ENCODE measurements around the gene SLC38A7. TPM values are rescaled to one million over a fixed set of nuclear protein-coding genes. Genes with fewer than 3 reads are reported as not detected.
A peak's percentile ranks its signal among the peaks of the same experiment; 100 is the strongest.

Gene SLC38A7
- total RNA-seq, 1 experiment from 2014 or later, result 26.6 TPM

DNA sequence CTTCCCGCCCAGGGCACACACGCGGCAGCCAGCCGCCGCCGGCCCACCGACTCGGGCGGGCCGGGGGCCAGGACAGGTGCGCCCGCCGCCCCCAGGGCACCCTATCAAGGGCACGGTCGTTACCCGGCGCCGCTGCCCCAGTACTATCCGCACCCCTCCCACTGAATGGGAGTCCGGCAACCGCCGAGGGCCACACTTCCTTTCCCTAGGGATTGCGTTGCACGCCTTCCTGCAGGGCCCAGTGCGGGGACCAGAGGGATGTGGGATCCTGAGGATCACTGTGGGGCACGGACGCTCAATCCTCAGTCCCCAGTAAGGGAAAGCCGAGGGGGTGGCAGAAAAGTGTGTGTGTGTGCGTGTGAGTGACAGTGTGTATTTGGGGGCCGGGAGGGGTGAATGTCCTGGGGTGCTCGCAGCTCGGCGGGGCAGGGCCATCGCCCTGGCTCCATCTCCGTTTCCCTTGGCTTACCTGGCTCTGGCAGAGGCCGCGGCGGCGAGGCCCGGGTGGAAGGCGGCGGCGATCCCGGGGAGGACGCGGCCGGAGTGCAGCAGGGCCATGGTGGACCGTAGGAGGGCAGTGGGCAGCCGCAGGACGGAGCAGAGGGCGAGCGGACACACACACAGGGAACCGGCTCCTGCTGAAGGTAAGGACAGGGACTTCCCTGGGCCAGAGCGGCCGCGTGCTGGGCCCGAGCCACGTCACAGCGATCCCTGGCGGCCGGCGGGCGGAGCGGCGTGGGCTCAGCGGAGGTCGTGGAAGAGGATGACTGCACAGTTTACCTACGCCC is 49.3 kb upstream of the SLC38A7 start, which contains the start of gene GOT2:
Gene GOT2, minus strand, starts transcription at position 646 of the 788 bp plus-strand sequence. Its CDS starts 88 bp downstream, at position 558.
- peaks cover 28% of the 10 kb centered on the region; the same call in 1 of the 2 replicates for H3K79me2 ChIP-seq (ENCODE audit: insufficient read depth, low read length)

More for the DNA sequence above, 49.3 kb upstream of the SLC38A7 start, which contains the start of gene GOT2:
- no peak within 1 kb of the TSS for H3K27ac ChIP-seq (ENCODE audit: insufficient read length, low read depth, low read length)
- peak within 1 kb of the TSS; percentile 89 to 99 (median 90) for H3K27ac Mint-ChIP-seq
- peak within 1 kb of the TSS; percentile 68 for H3K9ac ChIP-seq (ENCODE audit: extremely low read depth, insufficient read length, low read length)
- no peaks in the 10 kb centered on the region for H3K9me3 Mint-ChIP-seq
- no peak within 1 kb of the TSS for H3K23ac ChIP-seq (ENCODE audit: insufficient read length, low read depth, low read length)
- TF ChIP-seq, protein P1, sequence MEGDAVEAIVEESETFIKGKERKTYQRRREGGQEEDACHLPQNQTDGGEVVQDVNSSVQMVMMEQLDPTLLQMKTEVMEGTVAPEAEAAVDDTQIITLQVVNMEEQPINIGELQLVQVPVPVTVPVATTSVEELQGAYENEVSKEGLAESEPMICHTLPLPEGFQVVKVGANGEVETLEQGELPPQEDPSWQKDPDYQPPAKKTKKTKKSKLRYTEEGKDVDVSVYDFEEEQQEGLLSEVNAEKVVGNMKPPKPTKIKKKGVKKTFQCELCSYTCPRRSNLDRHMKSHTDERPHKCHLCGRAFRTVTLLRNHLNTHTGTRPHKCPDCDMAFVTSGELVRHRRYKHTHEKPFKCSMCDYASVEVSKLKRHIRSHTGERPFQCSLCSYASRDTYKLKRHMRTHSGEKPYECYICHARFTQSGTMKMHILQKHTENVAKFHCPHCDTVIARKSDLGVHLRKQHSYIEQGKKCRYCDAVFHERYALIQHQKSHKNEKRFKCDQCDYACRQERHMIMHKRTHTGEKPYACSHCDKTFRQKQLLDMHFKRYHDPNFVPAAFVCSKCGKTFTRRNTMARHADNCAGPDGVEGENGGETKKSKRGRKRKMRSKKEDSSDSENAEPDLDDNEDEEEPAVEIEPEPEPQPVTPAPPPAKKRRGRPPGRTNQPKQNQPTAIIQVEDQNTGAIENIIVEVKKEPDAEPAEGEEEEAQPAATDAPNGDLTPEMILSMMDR (conservative IDR thresholded peaks at IDR 0.05), result peak; percentile 96
- no peak within 1 kb of the TSS for H2BK120ac ChIP-seq (ENCODE audit: low read depth, low read length, poor library complexity, severe bottlenecking)
- no peaks in the 10 kb centered on the region; the same call in 1 of the 2 replicates for H3K27me3 Mint-ChIP-seq (ENCODE audit: low read depth)
- H3K4me3 Mint-ChIP-seq, result peak within 1 kb of the TSS; percentile 100
- H3K23me2 ChIP-seq (ENCODE audit: insufficient read length, low read depth, low read length, poor library complexity, severe bottlenecking), result peaks cover 7% of the 10 kb centered on the region
- peak within 1 kb of the TSS; percentile 79 for H2AFZ ChIP-seq (ENCODE audit: low read length)
- H3K9me3 ChIP-seq (ENCODE audit: control insufficient read depth, low read depth, low read length), result no peaks in the 10 kb centered on the region
- no peak within 1 kb of the TSS for H3K4ac ChIP-seq (ENCODE audit: low read depth, low read length)
- H2BK15ac ChIP-seq (ENCODE audit: low read depth, low read length), result no peak within 1 kb of the TSS
- WGBS (ENCODE audit: extremely low coverage, insufficient read length, low lambda C conversion rate), result no CpG with 5 or more reads among the region's 68 CpGs
- H2AK5ac ChIP-seq (ENCODE audit: insufficient read length, low read length), result no peak within 1 kb of the TSS
- no peak within 1 kb of the TSS for H3T11ph ChIP-seq (ENCODE audit: low read length)
- no peak within 1 kb of the TSS for H2BK20ac ChIP-seq (ENCODE audit: low read depth, low read length, poor library complexity, severe bottlenecking)
- H3K4me2 ChIP-seq (ENCODE audit: insufficient read depth, insufficient read length, low read length), result peak within 1 kb of the TSS; percentile 83
- no peak within 1 kb of the TSS for H2BK12ac ChIP-seq (ENCODE audit: insufficient read length, low read depth, low read length)
- peaks cover 3% of the 10 kb centered on the region; the same call in 1 of the 2 replicates for H3K4me1 ChIP-seq (ENCODE audit: insufficient read depth, low read length)
- H2BK5ac ChIP-seq (ENCODE audit: insufficient read length, low read length), result no peak within 1 kb of the TSS
- H3K4me1 Mint-ChIP-seq, result peaks cover 20 to 26% of the 10 kb centered on the region in 2 experiments
- H4K20me1 ChIP-seq (ENCODE audit: control insufficient read depth, insufficient read depth, insufficient read length), result no peaks in the 10 kb centered on the region
- H3K14ac ChIP-seq (ENCODE audit: insufficient read depth, low read length), result peak within 1 kb of the TSS; percentile 57
- no peak within 1 kb of the TSS for H4K5ac ChIP-seq (ENCODE audit: insufficient read length, low read depth, low read length)
- H3K27me3 ChIP-seq (ENCODE audit: insufficient read depth, low read length), result no peaks in the 10 kb centered on the region
- peak within 1 kb of the TSS; percentile 72 for H3K18ac ChIP-seq (ENCODE audit: insufficient read length, low read depth, low read length)
- peak; percentile 92 for DNase-seq
- H4K8ac ChIP-seq (replicated peaks; ENCODE audit: insufficient read length, low read depth, low read length), result no peak within 1 kb of the TSS
- H3K36me3 Mint-ChIP-seq (ENCODE audit: insufficient read depth in 1 of 3, low read depth in 3 of 3), result peaks cover 4 to 14% (median 8%) of the 10 kb centered on the region in 3 experiments; a peak in 5 of 7 replicates
- no peak within 1 kb of the TSS for H4K91ac ChIP-seq (ENCODE audit: insufficient read length, low read depth, low read length)
- H3K79me1 ChIP-seq (ENCODE audit: insufficient read depth, low read depth, low read length, poor library complexity, severe bottlenecking), result peaks cover 5% of the 10 kb centered on the region
- no peak within 1 kb of the TSS for H3K56ac ChIP-seq (ENCODE audit: insufficient read length, low read depth, low read length)
